ENCODE results near the gene SMURF2. TPM values are rescaled to one million over a fixed set of nuclear protein-coding genes. Genes with fewer than 3 reads are reported as not detected.
"Not testable (repeated sequence)": the region's sequence is repeated elsewhere in the genome, so short reads cannot be mapped to it uniquely, and the experiment has no call there.

Gene SMURF2
- polyA plus RNA-seq, 3 donors: 35.6 to 39.6 (median 36.6) TPM

- not testable (repeated sequence) for DNase-seq (ENCODE audit: low read depth in 3 of 3, low spot score in 2 of 3)
Observed at GRCh38 chr17:64667807-64668721, 6.0 kb upstream of the SMURF2 start.

- not testable (repeated sequence) for DNase-seq (ENCODE audit: low read depth in 3 of 3, low spot score in 2 of 3)
Observed at GRCh38 chr17:64664299-64664981, 2.3 kb upstream of the SMURF2 start.

- DNase-seq (ENCODE audit: low read depth in 3 of 3, low spot score in 2 of 3): not testable (repeated sequence)
Observed at GRCh38 chr17:64663836-64664235, 1.7 kb upstream of the SMURF2 start.

GRCh38 chr17:64662774-64663367 lies 764 bp upstream of the SMURF2 start:
- no peak for DNase-seq (ENCODE audit: low read depth in 3 of 3, low spot score in 2 of 3)

- no peak for DNase-seq (ENCODE audit: low read depth in 3 of 3, low spot score in 2 of 3)
Observed at GRCh38 chr17:64661726-64661975, 456 bp downstream of the SMURF2 start.

GRCh38 chr17:64660978-64661725 lies 955 bp downstream of the SMURF2 start:
- not testable (repeated sequence) for DNase-seq (ENCODE audit: low read depth in 3 of 3, low spot score in 2 of 3)

GRCh38 chr17:64660195-64660977 lies 1.7 kb downstream of the SMURF2 start:
- DNase-seq (ENCODE audit: low read depth in 3 of 3, low spot score in 2 of 3): not testable (repeated sequence)

GRCh38 chr17:64658931-64659330 lies 3.2 kb downstream of the SMURF2 start:
- no peak for DNase-seq (ENCODE audit: low read depth in 3 of 3, low spot score in 2 of 3)

- no peak for DNase-seq (ENCODE audit: low read depth in 3 of 3, low spot score in 2 of 3)
Observed at GRCh38 chr17:64657610-64658125, 4.4 kb downstream of the SMURF2 start.

GRCh38 chr17:64655704-64656103 lies 6.4 kb downstream of the SMURF2 start:
- no peak for DNase-seq (ENCODE audit: low read depth in 3 of 3, low spot score in 2 of 3)

GRCh38 chr17:64653985-64654355 lies 8.1 kb downstream of the SMURF2 start:
- DNase-seq (ENCODE audit: low read depth in 3 of 3, low spot score in 2 of 3): no peak

GRCh38 chr17:64653325-64653984 lies 8.7 kb downstream of the SMURF2 start:
- no peak for DNase-seq (ENCODE audit: low read depth in 3 of 3, low spot score in 2 of 3)

GRCh38 chr17:64651889-64652288 lies 10.2 kb downstream of the SMURF2 start:
- DNase-seq (ENCODE audit: low read depth in 3 of 3, low spot score in 2 of 3): no peak

- DNase-seq (ENCODE audit: low read depth in 3 of 3, low spot score in 2 of 3): no peak
Observed at GRCh38 chr17:64648234-64648633, 13.9 kb downstream of the SMURF2 start.

GRCh38 chr17:64647817-64648216 lies 14.3 kb downstream of the SMURF2 start:
- DNase-seq (ENCODE audit: low read depth in 3 of 3, low spot score in 2 of 3): no peak

- no peak for DNase-seq (ENCODE audit: low read depth in 3 of 3, low spot score in 2 of 3)
Observed at GRCh38 chr17:64639516-64639915, 22.6 kb downstream of the SMURF2 start.

GRCh38 chr17:64638552-64639203 lies 23.4 kb downstream of the SMURF2 start:
- no peak for DNase-seq (ENCODE audit: low read depth in 3 of 3, low spot score in 2 of 3)

GRCh38 chr17:64635647-64636305 lies 26.3 kb downstream of the SMURF2 start:
- DNase-seq (ENCODE audit: low read depth in 3 of 3, low spot score in 2 of 3): no peak
